Measurements from ENCODE around the gene TAF4.
"Not testable (repeated sequence)": the region's sequence is repeated elsewhere in the genome, so short reads cannot be mapped to it uniquely, and the experiment has no call there.

The TAF4 gene

DNA sequence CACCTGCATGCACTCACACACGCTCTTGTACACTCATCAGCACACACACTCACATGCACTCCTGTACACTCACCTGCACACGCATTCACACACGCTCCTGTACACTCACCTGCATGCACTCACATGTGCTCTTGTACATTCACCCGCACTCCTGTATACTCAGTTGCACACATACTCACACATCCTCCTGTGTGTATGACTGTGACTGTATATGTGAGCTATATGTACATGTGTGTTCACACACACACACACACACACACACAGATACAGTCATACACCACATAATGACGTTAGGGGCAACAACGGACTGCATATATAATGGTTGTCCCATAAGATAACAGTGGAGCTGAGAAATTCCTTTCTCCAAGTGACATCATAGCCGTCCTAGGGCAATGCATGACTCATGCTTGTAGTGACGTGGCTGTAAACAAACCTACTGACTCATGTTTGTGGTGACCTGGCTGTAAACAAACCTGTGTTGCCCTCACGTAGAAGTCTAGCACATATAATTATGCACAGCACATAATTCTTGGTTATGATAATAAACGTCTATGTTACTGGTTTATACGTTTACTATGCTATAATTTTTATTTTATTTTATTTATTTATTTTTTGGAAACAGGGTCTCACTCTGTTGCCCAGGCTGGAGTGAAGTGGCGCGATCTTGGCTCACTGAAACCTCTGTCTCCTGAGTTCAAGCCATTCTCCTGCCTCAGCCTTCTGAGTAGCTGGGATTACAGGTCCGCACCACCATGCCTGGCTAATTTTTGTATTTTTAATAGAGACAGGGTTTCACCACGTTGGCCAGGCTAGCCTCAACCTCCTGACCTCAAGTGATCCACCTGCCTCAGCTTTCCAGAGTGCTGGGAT is 22.8 kb upstream of the TAF4 start:
- DNase-seq (ENCODE audit: low read depth in 2 of 2), result peak; percentile 82 to 95
- H3K4me3 ChIP-seq (replicated peaks in 1 of 2; ENCODE audit: low read depth in 2 of 2, low read length in 2 of 2), result no peak overlapping the region
- TF ChIP-seq, protein P1, sequence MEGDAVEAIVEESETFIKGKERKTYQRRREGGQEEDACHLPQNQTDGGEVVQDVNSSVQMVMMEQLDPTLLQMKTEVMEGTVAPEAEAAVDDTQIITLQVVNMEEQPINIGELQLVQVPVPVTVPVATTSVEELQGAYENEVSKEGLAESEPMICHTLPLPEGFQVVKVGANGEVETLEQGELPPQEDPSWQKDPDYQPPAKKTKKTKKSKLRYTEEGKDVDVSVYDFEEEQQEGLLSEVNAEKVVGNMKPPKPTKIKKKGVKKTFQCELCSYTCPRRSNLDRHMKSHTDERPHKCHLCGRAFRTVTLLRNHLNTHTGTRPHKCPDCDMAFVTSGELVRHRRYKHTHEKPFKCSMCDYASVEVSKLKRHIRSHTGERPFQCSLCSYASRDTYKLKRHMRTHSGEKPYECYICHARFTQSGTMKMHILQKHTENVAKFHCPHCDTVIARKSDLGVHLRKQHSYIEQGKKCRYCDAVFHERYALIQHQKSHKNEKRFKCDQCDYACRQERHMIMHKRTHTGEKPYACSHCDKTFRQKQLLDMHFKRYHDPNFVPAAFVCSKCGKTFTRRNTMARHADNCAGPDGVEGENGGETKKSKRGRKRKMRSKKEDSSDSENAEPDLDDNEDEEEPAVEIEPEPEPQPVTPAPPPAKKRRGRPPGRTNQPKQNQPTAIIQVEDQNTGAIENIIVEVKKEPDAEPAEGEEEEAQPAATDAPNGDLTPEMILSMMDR (IDR thresholded peaks at IDR 0.05; ENCODE audit: low read depth, low read length), result no peak

DNA sequence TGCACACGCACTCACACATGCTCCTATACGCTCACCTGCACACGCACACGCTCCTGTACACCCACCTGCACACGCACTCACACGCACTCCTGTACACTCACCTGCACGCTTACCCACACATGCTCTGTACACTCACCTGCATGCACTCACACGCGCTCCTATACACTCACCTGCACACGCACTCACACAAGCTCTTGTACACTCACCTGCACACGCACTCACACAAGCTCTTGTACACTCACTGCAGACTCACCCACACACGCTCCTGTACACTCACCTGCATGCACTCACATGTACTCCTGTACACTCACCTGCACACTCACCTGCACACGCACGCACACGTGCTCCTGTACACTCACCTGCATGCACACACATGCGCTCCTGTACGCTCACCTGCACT is 22.0 kb upstream of the TAF4 start:
- TF ChIP-seq, protein P1 (IDR thresholded peaks at IDR 0.05; ENCODE audit: low read depth, low read length), result no peak
- DNase-seq (ENCODE audit: low read depth in 2 of 2), result no peak
- no peak overlapping the region for H3K4me3 ChIP-seq (replicated peaks in 1 of 2; ENCODE audit: low read depth in 2 of 2, low read length in 2 of 2)

DNA sequence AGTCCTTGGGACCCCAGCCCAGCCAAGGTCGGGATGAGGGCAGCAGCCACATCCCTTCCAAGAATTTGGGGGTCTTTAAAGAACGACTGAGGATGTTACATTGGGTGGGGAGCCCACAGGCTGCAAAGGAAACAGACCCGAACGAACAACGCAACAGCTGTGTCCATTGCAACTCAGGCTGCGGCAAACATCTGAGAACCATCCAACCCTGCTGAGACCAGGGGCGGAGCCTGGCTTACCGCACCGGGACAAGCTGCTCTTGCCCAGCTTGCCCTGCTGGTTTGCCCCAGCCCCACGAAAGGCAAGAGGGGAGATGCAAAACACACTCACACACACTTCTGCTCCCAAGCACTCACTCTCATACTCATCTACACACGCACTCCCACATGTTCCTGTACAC is 21.5 kb upstream of the TAF4 start:
- TF ChIP-seq, protein P1 (IDR thresholded peaks at IDR 0.05; ENCODE audit: low read depth, low read length), result no peak
- no peak overlapping the region for H3K4me3 ChIP-seq (replicated peaks in 1 of 2; ENCODE audit: low read depth in 2 of 2, low read length in 2 of 2)
- DNase-seq (ENCODE audit: low read depth in 2 of 2), result no peak

DNA sequence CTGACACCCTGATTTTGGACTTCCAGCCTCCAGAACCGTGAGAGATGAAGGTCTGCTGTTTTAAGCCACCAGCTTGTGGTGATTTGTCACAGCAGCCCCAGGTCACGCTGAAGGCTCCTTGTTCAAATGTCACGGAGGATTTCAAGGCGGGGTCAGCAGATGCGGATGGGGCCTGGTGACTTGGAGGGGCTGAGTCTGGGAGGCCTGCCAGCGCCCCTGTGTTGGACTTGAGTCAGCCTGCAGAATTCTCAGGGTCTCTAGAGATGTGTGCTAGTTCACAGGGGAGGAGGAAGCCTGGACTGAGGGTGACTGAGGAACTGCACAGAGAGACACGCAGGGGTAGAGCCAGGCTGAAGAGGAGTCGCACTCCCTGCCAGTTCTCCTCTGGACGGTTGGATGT is 19.5 kb upstream of the TAF4 start:
- no peak for DNase-seq (ENCODE audit: low read depth in 2 of 2)
- TF ChIP-seq, protein P1 (IDR thresholded peaks at IDR 0.05; ENCODE audit: low read depth, low read length), result no peak
- no peak overlapping the region for H3K4me3 ChIP-seq (replicated peaks in 1 of 2; ENCODE audit: low read depth in 2 of 2, low read length in 2 of 2)

DNA sequence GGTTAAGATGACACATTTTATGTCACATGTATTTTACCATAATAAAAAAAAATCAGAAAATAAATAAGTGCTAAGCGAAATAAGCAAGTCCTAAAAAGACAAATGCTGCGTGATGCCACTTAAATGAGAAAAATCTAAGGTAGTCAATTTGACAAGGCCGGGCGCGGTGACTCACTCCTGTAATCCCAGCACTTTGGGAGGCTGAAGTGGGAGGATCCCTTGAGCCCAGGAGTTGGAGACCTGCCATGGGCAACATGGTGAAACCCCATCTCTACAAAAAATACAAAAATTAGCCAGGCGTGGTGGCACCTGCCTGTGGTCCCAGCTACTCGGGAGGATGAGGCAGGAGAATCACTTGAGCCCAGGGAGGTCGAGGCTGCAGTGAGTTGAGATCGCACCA is 18.5 kb upstream of the TAF4 start:
- not testable (repeated sequence) for H3K4me3 ChIP-seq (replicated peaks in 1 of 2; ENCODE audit: low read depth in 2 of 2, low read length in 2 of 2); DNase-seq (ENCODE audit: low read depth in 2 of 2)

DNA sequence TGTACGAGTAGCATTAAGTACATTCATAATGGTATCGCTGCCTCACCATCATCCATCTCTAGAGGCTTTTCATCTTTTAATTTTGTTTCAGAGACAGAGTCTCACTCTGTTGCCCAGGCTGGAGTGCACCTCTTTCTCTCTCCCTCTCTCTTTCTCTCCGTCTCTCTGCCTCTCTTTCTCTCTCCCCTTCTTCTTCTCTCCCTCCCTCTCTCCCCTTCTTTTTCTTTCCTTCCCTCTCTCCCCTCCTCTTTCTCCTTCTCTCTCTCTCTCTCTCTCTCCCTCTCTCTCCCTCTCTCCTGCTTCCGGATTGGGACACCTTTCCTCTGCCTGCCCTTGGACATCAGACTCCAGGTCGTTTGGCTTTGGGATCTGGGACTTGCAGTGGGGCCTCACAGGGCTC is 17.6 kb upstream of the TAF4 start:
- TF ChIP-seq, protein P1 (IDR thresholded peaks at IDR 0.05; ENCODE audit: low read depth, low read length), result no peak
- no peak overlapping the region for H3K4me3 ChIP-seq (replicated peaks in 1 of 2; ENCODE audit: low read depth in 2 of 2, low read length in 2 of 2)
- DNase-seq (ENCODE audit: low read depth in 2 of 2), result no peak

DNA sequence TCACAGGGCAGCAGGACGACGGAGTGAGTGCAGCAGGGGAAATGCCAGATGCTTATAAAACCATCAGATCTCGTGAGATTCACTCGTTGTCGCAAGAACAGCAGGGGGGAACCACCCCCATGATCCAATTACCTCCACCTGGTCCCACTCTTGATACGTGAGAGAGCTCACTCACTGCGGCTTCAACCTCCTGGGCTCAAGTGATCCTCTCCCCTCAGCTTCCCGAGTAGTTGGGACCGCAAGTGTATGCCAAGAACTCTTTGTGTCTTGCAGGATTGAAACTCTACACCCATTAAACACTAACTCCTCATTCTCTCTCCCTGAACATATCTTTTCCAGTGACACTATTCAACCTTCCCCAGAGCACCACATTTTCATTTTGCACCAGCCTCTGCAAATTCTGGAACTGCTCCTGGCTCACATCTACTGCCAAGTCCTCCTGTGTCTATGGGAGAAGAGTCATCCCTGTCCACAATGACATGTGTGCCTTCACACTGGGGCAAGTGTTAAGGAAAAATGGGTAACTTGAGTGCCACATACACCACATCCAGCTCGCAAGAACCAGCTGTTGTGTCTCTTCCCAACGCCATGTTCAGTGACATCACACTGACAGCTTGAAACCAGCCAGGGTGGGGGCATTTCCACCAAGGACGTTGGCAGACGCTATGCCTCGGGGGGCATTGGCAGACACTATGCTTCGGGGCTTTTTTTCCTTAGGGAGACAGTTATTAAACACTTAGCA is 14.7 kb upstream of the TAF4 start:
- TF ChIP-seq, protein P1 (IDR thresholded peaks at IDR 0.05; ENCODE audit: low read depth, low read length), result no peak
- H3K4me3 ChIP-seq (replicated peaks in 1 of 2; ENCODE audit: low read depth in 2 of 2, low read length in 2 of 2), result no peak overlapping the region
- DNase-seq (ENCODE audit: low read depth in 2 of 2), result no peak

All from cardiac fibroblast (primary cell).